RPMI8226 (cell line): ENCODE results near the gene BMP8B.
"Not testable (repeated sequence)": the region's sequence is repeated elsewhere in the genome, so short reads cannot be mapped to it uniquely, and the experiment has no call there.

Source experiments
- DNase-seq: peaks from one replicate; pipeline ENCODE4 v3.0.0-alpha.2; 2015

Gene BMP8B

GRCh38 chr1:39777306-39777705 is 11.4 kb downstream of the BMP8B start:
- no peak for DNase-seq

DNA sequence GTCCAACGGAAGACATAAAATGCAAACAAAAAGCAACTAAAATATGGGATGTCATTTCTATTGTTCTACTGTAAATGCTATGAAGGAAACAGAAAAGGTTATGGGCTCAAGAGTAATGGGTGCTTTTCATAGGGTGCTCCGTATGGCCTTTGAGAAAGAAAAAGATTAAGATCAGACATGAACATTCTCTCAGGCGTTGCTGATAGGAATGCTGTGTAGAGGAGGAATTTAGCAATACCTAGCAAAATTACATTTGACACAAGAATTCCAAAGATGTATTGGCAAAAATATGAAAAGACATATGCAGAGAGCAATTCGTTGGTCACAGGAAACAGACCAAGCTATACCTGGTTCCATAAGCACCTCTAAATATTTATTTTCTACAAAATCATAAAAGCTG is 11.8 kb downstream of the BMP8B start:
- no peak for DNase-seq

GRCh38 chr1:39776400-39776713 is 12.3 kb downstream of the BMP8B start:
- peak; percentile 19 for DNase-seq

DNA sequence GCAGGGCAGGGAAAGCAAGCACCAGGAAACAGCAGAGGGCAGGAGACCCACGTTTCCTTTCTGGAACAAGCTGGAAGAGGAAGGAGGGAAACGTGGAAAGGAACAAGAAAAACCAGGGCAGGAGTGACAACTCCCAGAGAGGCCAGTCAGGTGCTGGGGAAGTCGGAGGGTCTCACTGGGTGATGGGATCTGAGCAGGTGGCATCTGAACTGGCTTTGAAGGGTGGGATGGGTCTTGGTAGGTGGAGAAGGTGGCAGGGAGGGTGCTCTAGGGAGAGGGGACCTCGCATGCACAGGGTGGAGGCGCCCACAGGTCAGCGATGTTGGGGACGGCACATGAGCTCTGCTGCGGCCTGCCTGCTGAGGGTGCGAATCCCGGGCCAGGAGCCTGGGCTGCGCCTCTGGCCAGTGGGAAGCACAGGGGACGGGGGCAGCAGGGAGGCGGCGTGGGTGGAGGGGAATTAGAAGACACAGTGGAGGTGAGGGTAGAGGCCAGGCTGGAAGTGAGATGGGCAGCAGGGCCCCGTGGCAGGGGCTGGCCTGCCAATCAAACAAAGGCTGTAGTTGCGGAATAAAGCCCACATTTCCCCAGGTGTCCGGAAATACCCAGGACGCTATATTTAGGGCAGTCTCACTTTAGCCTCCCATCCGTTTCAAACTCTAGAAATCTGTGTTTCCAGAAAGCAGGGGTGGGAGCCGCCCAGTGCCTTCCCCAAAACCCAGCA is 12.8 kb downstream of the BMP8B start:
- not testable (repeated sequence) for DNase-seq

DNA sequence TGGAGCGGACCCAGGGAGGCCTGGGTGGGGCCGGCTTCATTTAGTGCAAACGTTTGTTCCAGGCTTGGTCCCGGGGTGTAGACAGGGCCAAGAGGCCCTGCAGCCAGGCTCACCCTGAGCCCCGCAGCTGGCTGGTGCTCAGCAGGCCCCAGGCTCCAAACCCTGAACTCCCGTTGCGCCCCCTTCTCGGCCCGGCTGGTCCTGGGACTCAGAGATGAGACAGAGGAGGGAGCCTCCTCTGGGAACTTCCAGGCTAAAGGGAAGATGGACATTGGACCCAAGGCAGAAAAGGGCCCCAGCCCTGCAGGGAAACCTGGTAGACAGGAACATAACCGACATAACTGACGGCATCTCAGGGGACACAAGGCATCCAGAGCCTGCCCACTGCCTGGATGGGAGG is 13.5 kb downstream of the BMP8B start:
- not testable (repeated sequence) for DNase-seq

- DNase-seq = not testable (repeated sequence)
Observed at GRCh38 chr1:39773369-39773979, 15.2 kb downstream of the BMP8B start.

DNA sequence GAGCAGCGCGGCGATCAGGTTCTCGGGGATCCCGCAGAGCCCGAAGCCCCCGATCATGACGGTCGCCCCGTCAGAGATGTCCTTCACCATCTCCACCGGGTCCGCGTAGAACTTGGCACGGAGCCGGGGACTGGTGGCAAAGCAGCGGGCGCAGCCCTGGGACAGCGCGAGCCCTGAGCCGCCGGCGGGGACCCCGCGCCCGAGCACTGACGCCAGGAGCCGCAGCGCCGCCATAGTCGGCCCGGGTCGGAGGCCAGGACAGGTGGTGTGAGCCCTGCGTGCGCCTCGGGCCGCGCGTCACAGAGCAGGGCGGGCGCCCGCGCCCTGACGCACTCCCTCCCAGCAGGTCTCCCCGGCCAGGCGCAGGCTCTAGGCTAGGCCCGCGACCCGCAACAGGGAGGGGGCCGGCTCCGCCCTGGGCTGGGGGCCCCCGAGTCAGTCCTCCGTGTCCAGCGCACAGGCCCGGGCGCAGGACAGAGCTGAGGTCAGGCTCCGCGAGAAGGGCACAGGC is 17.6 kb downstream of the BMP8B start, which contains the start of gene OXCT2:
OXCT2 (minus strand) TSS at position 327 of the 511 bp plus-strand sequence; CDS start at position 234, 93 bp downstream.
- DNase-seq = not testable (repeated sequence)

GRCh38 chr1:39770100-39771021 is 18.3 kb downstream of the BMP8B start:
- DNase-seq = not testable (repeated sequence)

GRCh38 chr1:39769502-39769901 is 19.2 kb downstream of the BMP8B start:
- not testable (repeated sequence) for DNase-seq

DNA sequence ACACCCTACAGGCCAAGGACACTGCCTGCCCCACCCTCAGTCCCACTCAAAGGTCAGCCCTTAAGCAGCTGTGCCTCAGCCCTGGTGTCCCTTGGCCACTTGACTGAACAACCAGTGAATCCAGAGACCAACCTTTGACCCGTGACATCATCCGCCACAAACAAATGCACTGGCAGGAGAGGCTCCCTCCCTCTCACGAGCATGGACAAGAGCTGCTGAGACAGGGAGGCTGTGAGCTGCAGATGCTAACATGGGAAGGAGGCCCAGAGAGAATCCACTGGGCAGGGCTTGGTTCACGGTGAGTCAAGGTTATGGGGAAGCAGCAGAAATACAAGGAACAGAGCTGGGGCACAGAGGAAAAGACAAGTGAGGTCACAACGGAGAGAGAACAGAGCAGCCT is 22.2 kb downstream of the BMP8B start:
- not testable (repeated sequence) for DNase-seq

DNA sequence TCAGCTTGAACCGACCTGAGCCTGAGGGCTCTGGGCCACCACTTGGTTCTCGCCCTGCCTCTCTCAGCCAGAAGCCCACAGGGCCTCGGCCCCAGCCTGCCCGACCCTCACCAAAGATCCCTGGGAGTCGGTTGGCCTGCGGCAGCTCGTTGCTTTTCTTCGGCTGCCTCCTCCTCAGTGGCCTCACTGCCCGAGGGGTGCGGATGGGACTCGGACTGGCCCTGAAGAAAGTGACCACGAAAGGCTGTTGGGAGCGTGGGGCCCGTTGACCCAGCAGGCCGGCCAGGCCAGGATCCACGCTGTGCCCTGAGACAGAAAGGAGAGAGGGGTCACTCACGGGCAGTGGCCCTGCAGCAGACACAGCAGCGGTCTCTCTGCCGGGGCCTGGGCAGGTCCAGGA is 24.2 kb downstream of the BMP8B start:
- not testable (repeated sequence) for DNase-seq

DNA sequence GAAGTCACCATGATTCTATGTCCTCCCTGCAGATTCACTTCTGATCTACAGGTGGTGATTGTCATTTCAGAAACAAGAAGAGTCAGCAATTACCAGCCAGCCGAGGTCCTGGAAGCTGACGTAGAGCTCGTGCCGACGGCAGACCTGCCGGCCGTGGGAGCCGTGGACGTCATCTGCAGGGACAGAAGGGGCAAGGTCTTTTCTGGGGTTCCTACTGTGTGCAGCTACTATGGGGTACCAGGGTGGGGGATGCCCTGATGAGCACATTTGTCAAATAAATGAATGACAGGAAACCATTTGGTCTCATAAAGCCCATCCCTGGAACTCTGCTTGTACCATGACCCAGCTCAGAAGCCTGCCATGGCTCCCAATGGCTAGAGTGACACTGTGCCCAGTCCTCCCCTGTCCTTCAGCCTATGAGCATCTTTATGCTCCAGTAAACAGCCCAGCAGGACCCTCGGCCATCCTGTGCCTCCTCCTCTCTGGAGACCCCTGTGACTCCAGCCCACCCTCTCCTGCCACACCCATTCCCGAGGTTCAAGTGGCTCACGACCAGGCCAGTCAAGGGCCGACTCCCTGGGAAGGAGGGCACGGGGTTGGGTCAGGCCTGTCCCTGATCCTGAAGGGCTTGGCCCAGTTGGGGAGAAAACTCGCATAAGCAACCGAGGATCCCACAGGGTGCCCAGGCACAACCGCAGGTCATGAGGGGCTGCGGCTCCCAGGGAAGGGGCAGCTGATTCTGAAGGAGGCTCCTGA is 24.9 kb downstream of the BMP8B start:
- not testable (repeated sequence) for DNase-seq

DNA sequence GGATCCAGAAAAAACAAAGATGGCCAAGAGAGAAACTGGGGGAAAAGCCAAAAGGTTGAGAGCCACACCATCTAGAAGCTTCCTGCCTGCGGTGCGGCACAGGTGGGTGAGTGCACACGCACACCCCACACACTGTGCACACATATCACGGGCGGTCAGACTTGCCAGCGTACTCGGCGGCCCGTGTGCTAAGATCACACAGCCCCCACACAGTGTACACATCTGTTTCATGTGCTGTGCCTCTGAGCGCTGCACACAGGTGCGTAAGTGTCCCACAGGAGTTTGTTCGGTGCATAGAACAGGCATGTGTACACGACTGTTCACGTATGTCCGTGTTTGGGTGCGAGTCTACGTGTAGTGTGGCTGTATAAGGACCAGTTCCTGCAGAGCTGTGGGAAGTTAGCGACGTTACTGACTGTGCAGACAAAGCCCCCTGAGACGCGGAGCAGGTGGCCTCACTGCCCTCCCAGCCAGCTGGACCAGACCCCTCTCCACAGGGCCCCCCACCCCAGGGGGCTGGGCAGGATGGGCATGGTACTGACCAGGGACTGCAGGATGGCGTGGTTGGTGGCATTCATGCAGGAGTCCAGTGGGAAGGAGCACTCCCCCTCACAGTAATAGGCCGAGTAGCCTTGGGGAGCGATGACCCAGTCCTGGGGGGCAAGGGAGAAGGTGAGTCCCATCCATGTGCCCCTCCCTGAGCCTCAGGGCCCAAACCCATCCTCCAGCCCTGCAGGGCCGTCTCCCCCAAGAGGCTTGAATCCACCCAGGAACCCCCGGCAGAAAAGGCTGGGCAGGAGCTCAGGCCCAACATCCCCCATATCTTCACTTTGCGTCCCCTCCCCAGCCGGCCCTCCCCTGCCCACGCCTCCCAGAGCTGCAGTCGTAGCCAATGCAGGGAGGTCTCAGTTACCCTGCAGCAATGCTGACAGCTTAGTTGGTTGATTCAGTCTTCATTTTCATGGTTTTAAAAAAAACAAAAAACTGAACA is 25.8 kb downstream of the BMP8B start:
- DNase-seq = no peak

DNA sequence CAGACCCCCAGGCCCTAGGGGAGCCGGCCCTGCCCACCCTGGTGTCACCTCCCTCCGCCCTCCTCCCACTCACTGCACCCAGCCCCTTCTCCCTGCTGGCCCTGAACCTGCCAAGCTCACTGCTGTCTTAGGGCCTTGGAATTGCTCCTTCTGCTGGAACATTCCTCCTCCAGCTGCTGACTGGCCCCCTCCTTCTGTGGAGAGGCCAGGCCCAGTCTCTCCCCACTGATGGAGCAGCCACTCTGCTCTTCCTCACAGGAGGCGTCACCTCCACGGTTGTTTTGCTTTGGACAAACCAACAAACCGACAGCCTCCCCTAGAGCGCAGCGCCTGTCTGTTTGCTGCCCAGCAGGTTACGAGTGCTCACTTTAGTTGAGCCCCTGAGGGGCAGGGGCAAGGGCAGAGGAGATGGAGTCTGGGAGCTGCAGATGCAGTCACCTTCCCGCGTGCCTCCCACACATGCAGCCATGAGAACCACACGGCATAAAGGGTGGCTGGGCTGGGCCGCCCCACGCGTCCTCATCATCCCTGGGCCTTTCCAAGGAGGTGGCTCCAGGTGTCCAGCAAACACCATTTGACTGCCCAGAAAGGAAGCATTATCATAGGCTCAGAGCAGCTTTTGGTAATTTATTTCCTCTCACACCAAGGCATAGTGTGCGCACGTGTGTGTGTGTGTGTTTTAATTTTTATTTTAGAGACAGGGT is 27.0 kb downstream of the BMP8B start:
- DNase-seq = no peak

DNA sequence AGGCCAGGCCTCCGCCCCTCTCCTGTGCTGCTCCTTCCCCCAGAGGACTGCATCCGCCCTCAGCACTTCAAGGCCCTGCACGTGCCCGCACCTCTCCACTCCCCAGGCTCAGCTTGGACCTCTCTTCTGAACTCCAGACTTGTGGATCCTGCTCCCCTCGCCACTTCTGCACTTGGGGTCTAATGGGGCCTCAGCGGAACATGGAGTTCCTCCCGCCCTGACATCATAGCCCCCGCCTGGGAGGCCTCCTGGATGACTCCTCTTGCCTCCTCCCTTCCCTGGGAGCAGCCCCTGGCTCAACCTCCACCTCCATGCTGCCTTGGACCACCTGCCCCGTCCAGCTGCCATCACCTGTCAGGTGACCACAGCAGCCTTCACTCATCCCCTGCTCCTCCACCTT is 27.6 kb downstream of the BMP8B start:
- DNase-seq = no peak

DNA sequence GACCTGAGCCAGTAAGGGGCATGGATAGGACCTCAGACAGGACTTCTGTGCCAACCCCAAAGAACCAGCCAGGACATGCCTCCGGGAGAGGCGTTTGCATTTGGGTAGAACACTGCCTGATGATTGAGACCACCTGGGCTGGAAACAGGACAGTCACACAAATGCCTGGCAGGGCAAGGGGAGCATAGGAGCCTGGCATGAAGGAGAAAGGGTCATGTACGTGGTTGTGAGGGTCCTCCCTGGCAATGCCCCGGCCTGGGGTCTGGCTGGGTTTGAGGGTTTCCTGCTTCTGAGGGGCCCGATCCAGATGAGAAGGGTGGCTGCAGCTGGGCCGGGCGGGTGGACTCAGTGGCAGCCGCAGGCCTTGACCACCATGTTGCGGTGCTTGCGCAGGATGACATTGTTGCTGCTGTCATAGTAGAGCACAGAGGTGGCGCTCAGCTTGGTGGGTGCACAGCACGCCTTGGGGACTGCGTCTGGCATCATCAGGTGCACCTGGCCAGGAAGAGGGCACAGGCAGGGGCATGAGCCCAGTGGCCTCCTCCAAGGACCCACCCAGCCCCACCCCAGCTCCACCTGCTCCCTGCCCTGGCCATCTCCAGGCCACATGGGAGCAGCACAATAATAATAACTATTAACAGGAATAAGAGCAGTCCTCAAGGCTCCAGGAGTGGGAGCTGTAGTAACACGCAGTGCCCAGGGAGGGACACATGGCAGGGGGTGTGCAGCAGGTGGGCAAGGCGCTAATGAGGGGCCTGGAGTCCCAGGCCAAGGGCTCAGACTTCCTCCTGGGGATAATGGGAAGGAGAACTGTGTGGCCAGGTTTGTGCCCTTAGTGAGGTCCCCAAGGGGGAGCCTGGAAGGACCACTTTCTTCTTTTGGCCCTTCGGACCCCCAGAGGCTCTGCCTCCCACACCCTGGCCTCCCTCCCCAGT is 28.3 kb downstream of the BMP8B start:
- no peak for DNase-seq

DNA sequence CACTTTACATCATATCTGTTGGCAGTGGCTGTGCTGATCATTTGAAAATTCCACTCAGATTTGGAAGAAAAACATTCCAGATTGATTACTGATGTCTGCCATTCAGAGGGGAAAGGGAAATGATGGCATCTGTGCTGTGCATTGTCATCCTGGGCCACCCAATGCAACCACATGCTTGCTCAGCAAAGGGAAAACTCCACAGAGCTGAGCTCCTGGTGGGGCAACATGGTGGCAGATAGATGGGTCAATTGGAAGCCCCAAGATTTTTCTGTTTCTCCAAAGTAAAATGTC is 29.3 kb downstream of the BMP8B start:
- no peak for DNase-seq

- no peak for DNase-seq
Observed at GRCh38 chr1:39758556-39759435, 29.9 kb downstream of the BMP8B start.

GRCh38 chr1:39757501-39757900 is 31.2 kb downstream of the BMP8B start:
- DNase-seq = no peak
